CD4-positive, alpha-beta T cell treated with Interleukin-1 beta for 1 hour (primary cell): ENCODE results near the gene PSMD11.
"Not testable (repeated sequence)": the region's sequence is repeated elsewhere in the genome, so short reads cannot be mapped to it uniquely, and the experiment has no call there.

Experiments
- DNase-seq, 2 donors: peaks; one replicate each; pipeline ENCODE4 v3.0.0-alpha.2; 2020 to 2022

Gene PSMD11

DNA sequence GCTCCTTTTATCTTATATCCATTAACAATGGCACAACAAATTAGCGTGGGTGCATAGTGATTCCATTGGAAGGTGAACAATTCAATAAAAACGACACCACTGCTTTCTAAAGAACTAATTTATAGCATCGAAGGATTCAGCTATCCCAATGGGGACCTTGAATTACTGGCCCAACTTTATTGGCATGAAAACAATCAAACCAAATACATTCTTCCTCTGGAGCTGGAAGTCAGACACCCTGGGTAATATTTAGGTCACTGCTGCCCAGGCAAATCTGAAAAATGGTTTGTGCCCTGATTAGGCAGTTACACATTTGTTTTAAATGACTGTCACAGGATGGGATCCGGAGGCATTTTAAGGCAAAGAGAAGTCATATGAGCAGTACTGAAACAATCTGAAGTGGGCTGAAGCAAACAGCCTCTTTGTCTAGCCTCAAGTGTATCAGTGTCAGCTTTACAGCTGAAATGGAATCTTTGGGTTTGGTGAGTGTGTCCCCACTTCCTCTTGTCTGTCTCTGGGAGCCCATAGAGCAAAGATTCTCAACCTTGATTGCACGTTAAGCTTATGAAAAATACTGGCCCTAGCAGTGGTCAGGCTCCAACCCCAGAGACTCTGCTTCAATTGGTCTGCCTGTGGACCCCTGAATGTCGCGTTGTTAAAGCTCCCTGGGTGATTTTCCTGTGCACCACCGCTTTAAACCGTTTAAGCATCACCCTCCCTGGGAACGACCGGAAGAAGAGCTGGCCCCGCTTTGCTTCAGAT is 72.8 kb downstream of the PSMD11 start:
- peak in 1 of 2 donors; percentile 21 for DNase-seq

DNA sequence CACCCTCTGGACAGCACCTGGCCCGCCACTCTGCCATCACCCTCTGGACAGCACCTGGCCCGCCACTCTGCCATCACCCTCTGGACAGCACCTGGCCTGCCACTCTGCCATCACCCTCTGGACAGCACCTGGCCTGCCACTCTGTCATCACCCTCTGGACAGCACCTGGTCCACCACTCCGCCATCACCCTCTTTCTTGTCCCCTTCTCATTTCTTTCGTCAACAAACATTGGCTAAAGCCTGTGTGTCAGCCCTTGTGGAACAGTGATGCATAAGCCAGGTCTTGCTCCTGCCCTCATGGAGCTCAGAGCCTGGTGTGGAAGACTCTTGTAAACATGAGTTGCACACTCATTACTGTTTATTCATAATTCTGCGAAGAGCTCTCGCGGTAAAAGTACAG is 73.7 kb downstream of the PSMD11 start:
- DNase-seq, result no peak

DNA sequence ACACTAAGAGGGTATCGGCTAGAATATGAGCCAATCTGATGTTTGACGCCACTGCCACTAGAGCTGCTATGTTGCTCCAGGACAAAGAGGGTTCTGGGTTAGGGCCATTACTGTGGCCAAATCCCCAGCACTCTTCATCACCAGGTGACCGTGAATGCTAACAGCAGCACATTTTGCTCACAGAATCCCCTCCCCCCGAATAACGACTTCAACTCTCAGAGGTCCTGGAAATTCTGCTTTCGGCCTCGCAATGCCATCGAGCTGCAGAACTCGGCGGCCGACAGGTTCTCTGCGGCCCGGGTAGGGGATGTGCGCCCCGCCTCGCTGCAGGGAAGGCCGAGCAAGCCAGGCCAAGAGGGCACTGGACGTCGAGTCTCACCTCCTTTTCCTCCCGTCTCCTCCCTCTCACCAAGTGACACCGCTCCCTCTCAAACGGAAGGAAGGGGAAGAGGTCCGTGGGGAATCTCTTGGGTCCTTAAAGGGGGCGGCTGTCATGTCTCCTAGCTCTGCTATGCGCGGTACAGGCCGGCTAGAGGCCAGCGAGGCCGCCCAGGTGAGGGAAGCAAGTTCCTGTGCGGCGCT is 74.4 kb downstream of the PSMD11 start:
- no peak for DNase-seq

DNA sequence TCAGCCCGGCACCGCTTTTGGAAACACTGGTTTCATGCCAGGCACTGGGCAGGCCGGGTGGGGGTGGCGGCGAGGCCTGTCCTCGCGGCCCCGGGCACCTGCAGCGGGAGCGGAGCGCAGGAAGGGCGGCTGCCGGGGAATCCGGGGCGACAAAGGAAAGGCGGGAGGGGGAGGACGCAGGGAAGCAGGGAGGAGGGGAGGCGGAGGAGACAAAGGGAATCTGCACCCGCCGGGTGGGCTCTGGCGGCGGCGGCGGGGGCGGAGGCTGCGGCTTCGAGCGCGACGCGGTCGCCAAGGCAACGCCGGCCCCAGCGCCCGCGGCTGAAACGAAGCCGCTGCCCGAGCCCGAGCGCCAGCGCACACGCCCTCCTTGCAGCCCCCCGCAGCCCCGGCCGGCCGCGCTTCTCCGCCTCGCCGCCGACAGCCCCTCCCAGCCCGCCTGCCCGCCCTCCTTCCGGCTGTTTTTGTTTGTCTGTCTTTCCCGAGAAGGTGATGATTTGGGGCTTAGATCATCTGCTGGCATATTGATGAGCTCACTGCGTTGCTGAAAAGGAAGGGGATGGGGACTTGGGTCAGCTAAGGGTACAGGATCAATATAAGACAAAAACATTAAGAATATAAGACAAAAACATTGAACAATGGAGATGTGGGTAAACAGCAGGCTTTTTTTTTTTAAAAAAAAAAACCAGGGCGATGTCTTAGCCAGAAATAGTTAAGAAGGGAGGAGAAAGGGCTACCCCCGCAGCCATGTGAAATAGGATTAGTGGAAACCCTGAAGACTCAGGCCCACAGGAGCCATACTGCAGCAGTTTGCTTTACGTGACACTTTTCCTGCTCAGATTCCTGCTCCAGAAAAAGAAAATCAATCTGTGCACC is 75.2 kb downstream of the PSMD11 start:
- peak; percentile 65 to 79 for DNase-seq

DNA sequence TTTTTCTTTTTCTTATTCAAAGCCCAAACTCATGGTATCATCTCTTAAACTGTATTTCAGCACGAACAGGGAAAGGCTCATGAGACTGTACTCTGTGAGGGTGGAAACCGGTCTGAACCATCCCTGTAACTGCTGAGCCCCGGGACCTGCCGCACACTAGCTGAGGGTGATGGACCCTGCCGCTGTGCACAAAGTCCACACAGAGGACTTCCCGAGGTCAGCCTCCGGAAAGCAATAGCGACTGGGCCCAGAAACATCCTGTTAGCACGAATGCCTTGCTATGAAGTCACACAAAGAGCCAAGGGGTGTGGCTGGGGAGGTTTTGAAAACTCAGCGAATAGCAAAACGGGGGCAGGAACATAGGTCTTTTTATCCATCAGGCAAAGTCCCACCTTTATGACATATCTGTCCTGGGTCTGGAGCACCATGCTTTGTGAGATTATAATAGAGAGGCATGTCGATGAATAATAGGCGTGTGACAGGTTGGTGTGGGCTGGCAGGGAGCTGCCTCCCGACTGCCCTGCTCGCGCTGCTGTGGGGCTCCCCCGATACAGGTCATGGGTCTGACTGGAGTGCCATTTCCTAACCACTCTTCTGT is 75.9 kb downstream of the PSMD11 start:
- DNase-seq, result peak; percentile 55 to 70

DNA sequence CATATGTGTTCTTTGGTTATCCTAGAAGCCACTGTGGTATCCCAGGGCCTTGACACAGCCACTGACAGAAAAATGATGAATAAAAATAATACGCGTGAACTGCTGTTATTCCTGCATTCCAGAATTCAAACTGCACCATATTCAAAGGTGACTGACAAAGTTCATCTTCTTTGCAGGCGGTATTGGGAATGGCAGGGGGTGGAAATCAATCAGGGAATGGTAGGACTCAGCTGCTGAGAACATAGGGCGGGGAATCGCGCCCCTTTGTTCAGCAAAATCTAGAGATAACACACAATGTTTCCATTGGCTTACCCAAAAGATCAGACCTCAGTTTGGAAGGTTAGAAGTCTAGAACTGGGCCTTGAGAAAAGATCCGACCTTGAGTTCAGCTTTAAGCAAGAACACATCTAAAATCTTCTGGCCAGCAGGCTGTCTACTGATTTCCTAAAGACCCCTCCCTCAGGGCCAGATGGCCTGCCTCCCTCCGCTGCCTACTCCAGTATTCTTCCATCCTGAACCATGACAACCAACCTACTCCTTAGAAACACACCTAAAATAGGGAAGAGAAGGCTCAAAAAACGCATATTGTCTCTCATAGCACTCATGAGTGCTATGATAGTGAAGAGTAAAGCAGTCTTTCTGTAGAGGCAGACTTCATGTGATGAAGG is 76.6 kb downstream of the PSMD11 start:
- no peak for DNase-seq

DNA sequence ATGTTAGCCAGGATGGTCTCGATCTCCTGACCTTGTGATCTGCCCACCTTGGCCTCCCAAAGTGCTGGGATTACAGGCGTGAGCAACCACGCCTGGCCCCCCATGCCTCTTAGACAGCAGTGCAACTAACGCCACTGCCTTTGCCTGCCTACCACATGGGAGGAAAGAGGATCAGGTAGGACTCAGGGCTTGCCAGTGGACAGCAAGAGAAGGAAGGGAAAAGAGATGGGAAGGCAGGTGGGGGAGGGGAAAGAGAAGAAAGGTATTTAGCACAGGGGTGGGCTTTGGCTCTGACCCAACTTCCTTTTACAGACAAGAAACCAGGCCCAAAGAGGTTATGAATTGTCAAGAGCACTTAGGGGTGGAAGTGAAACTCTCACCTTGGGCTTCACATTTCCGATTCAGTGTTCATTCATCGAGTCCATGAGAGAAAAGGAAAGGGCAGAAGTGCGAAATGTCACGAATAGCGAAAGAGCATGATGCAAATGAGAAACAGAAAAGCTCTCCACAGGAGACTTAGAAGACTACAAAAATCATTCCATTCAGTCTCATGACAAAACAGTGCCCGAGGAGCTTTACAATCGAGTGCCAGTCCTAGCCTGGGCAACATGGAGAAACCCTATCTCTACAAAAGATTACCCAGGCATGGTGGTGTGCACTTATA is 78.8 kb downstream of the PSMD11 start:
- DNase-seq, result peak; percentile 13 to 52

DNA sequence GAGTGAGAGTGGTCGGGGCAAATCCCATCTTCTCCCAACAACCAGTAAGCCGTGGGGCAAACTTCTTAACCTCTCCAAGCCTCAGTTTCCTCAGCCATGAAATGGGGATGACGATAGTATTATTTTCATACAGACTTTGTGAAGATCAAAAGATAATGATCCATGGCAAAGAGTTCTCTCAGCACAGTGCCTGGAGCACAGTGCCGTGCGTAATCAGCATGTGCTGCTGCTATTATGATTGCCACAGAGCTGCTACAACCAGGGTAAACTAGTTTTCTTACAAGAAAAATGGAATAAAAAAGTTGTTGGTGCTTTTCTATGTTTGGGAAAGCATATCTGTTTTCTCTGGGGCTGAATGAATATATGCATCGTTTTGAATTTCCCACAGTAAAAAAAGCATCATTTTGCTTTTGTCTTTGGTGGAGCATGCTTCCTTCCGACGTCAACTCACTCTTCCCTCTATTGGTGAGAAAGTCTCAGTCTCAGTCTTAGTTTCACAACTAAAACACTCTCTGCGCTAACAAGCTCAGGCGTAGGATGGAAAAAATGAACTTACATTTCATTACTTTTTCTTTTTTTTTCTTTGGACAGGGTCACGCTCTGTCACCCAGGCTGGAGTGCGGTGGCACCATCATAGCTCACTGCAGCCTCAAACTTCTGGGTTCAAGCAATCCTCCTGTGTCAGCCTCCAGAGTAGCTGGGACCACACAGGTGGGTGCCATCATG is 79.7 kb downstream of the PSMD11 start:
- DNase-seq, result peak in 1 of 2 donors; percentile 45

DNA sequence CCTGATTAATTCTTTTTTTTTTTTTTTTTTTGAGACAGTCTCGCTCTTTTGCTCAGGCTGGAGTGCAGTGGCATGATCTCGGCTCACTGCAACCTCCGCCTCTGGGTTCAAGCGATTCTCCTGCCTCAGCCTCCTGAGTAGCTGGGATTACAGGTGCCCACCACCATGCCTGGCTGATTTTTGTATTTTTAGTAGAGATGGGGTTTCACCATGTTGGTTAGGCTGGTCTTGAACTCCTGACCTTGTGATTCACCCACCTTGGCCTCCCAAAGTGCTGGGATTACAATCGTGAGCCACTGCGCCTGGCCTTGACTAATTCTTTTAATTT is 80.2 kb downstream of the PSMD11 start:
- DNase-seq, result not testable (repeated sequence)

DNA sequence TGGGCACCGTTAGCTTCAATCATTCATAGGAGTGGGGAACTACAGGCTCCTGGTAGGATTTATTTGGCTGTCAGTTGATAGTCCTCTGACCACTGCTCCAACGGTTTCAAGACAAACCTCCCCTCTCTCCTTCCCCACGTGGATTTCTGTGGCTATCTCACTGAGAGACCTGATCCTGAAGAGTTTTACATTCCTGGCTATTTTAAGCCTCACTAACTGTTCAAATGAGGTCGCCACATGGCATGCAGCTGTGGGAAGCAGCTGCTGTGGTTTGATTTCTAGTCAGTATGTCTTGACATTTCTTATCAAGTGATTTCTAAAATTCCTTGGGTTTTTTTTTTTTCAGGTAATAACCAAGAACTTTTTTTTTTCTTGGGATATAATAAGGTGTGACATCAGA is 80.8 kb downstream of the PSMD11 start:
- no peak for DNase-seq

DNA sequence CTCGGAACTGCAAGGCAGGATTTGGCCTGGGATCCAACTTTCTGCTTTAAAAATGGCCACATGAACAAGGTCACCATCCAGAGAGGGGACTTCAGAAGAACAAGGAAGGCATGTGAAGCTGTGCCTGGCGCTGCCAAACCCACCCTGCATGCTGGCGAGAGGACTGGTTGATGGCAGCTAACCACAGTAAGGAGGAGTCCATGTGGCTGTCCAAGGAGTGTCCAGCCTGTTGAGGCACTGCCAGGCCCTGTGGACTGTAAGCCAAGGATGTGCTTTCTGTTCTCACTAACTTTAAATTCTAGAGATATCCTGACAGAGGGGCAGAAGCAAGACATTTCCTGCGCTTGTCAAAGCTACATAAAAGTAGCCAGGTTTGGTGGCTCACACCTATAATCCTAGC is 82.8 kb downstream of the PSMD11 start:
- DNase-seq, result no peak

DNA sequence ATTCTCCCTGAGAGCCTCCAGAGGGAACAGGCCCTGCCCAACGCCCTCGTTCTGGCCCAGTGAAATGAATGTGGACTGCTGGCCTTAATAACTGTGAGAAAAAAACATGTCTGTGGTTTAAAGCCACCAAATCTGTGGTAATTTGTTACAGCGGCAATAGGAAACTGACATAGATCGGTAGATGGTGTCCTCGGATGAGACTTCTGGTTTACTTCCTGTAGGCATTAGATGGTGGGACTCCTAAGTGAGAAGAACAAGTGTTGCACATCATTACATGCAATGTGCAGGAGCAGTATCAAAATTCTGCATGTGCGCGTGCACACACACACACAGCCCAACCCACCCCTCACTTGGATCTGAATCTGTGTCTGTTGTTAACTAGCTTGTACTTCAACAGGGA is 84.5 kb downstream of the PSMD11 start:
- DNase-seq, result peak in 1 of 2 donors; percentile 26

DNA sequence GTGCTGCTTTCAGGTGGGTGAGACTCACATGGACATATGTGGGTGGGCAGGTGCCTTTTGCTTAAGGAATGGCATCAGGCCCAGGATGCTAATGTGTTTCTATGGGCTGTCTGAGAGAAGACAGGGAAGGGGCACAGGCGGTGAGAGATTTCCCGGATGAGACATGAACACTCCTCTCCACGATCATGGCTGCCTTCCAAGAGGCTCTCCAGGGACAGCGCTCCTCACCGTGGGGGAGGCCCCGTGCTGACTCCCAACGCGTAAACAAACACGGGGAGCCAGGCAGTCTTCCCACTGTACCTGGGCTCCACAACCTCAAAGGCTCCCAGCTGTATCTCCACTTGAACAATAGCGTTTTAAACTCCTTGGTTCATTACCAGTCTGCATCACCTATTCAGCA is 85.3 kb downstream of the PSMD11 start:
- no peak for DNase-seq
